Subcutaneous abdominal adipose tissue (tissue), 5 donors: ENCODE data around the gene KCNQ1.

ENCODE experiments used
- H3K27ac ChIP-seq: one replicate; pipeline ENCODE4 v1.7.0; 2013; ENCODE audit warnings: low read depth, mild to moderate bottlenecking, inconsistent platforms, low read length, moderate library complexity
- H3K27me3 ChIP-seq, 5 donors: one replicate each; pipeline ENCODE4 v1.7.0; 2013; ENCODE audit warnings: low read length in 5 of 5, inconsistent platforms in 1 of 5; ENCODE audit not compliant: control insufficient read depth in 5 of 5, insufficient read depth in 4 of 5
- H3K36me3 ChIP-seq, 5 donors: one replicate each; pipeline ENCODE4 v1.7.0; 2013; ENCODE audit warnings: low read length in 5 of 5; ENCODE audit not compliant: control insufficient read depth in 5 of 5, insufficient read depth in 5 of 5
- H3K4me1 ChIP-seq, 5 donors: one replicate each; pipeline ENCODE4 v1.7.0; 2013; ENCODE audit warnings: low read length in 5 of 5, mild to moderate bottlenecking in 3 of 5, moderate library complexity in 1 of 5; ENCODE audit not compliant: control insufficient read depth in 5 of 5, insufficient read depth in 5 of 5
- H3K4me3 ChIP-seq, 5 donors: one replicate each; pipeline ENCODE4 v1.7.0; 2013; ENCODE audit warnings: low read length in 5 of 5, low read depth in 1 of 5
- H3K9ac ChIP-seq, 5 donors: one replicate each; pipeline ENCODE4 v1.7.0; 2013; ENCODE audit warnings: low read length in 5 of 5, mild to moderate bottlenecking in 4 of 5, moderate library complexity in 3 of 5
- H3K9me3 ChIP-seq, 5 donors: one replicate each; pipeline ENCODE4 v1.7.0; 2013; ENCODE audit warnings: low read length in 5 of 5; ENCODE audit not compliant: control insufficient read depth in 5 of 5
- donor health status: healthy.
- donor health status: healthy.
- donor health status: healthy.
- donor health status: healthy.
- donor health status: healthy.

KCNQ1 gene

GRCh38 chr11:2539371-2540222 lies 94.8 kb downstream of the KCNQ1 start:
- no peaks in the 10 kb centered on the region for H3K36me3 ChIP-seq
- H3K9me3 ChIP-seq, result no peaks in the 10 kb centered on the region
- H3K9ac ChIP-seq, result no peak overlapping the region
- no peaks in the 10 kb centered on the region for H3K4me1 ChIP-seq
- no peak overlapping the region for H3K4me3 ChIP-seq
- no peak overlapping the region for H3K27ac ChIP-seq
- no peaks in the 10 kb centered on the region for H3K27me3 ChIP-seq

- H3K27ac ChIP-seq, result no peak overlapping the region
- H3K4me1 ChIP-seq, result no peaks in the 10 kb centered on the region
- H3K9me3 ChIP-seq, result no peaks in the 10 kb centered on the region
- no peak overlapping the region for H3K9ac ChIP-seq
- H3K36me3 ChIP-seq, result no peaks in the 10 kb centered on the region
- no peaks in the 10 kb centered on the region for H3K27me3 ChIP-seq
- no peak overlapping the region for H3K4me3 ChIP-seq
These were observed 95.6 kb downstream of the KCNQ1 start for GRCh38 chr11:2540223-2540991.

- Histone ChIP-seq H3K4me3 (no peak overlapping the region), H3K9me3 (no peaks in the 10 kb centered on the region), H3K4me1 (no peaks in the 10 kb centered on the region), H3K9ac (no peak overlapping the region), H3K27me3 (no peaks in the 10 kb centered on the region), H3K36me3 (no peaks in the 10 kb centered on the region), H3K27ac (no peak overlapping the region)
These were observed 96.3 kb downstream of the KCNQ1 start for GRCh38 chr11:2540992-2541680.

GRCh38 chr11:2541881-2542361 lies 97.1 kb downstream of the KCNQ1 start:
- Histone ChIP-seq H3K4me3 (no peak overlapping the region), H3K9ac (no peak overlapping the region), H3K27ac (no peak overlapping the region), H3K27me3 (no peaks in the 10 kb centered on the region), H3K4me1 (no peaks in the 10 kb centered on the region), H3K36me3 (no peaks in the 10 kb centered on the region), H3K9me3 (no peaks in the 10 kb centered on the region)

DNA sequence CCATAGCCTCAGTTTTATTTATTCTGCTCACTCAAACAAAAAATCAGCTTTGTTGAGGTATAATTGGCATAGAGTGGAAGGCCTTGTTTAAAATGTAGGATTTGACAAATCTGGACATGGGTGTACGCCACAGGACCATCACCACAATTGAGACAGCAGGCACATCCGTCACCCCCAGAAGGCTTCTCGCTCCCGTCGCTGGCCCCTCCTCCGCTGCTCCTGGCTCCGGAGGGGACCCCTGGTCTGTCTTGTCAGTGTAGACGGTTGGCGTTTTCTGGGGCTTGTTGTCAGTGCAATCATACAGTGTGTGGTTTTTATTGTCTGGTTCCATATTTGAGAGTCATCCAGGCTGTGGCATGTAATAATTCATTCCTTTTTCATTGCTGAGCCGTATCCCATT lies 97.6 kb downstream of the KCNQ1 start:
- Histone ChIP-seq H3K9me3 (no peaks in the 10 kb centered on the region), H3K9ac (no peak overlapping the region), H3K4me3 (no peak overlapping the region), H3K27me3 (no peaks in the 10 kb centered on the region), H3K4me1 (no peaks in the 10 kb centered on the region), H3K27ac (no peak overlapping the region), H3K36me3 (no peaks in the 10 kb centered on the region)

GRCh38 chr11:2547806-2548205 lies 103.0 kb downstream of the KCNQ1 start:
- Histone ChIP-seq H3K4me1 (no peaks in the 10 kb centered on the region), H3K36me3 (no peaks in the 10 kb centered on the region), H3K9me3 (no peaks in the 10 kb centered on the region), H3K27ac (no peak overlapping the region), H3K4me3 (no peak overlapping the region), H3K27me3 (no peaks in the 10 kb centered on the region), H3K9ac (no peak overlapping the region)

- H3K27ac ChIP-seq, result no peak overlapping the region
- no peak overlapping the region for H3K9ac ChIP-seq
- H3K4me1 ChIP-seq, result no peaks in the 10 kb centered on the region
- H3K4me3 ChIP-seq, result no peak overlapping the region
- no peaks in the 10 kb centered on the region for H3K9me3 ChIP-seq
- no peaks in the 10 kb centered on the region for H3K27me3 ChIP-seq
- no peaks in the 10 kb centered on the region for H3K36me3 ChIP-seq
These were observed 103.8 kb downstream of the KCNQ1 start for GRCh38 chr11:2548596-2548995.

DNA sequence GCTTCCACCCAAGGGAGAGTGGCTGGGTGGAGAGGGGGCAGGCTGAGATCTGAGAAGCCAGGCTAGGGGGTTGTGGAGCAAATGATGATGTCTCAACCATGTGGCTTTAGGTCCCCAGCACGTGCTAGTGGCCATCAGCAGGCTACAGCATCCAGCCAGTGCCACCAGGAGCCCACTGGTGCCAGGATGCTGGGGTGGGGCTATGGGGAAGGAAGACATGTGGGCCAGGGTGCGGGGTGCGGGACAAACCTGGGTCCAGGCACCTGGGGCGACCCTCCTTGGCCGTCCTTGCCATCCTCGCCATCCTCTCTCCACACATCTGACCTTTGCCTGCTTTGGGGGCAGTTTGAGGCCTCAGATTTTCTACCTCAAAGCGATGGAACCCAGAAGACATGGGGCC lies 104.3 kb downstream of the KCNQ1 start:
- H3K36me3 ChIP-seq, result no peaks in the 10 kb centered on the region
- H3K9ac ChIP-seq, result no peak overlapping the region
- H3K27me3 ChIP-seq, result no peaks in the 10 kb centered on the region
- H3K4me3 ChIP-seq, result no peak overlapping the region
- H3K4me1 ChIP-seq, result peaks cover 0 to 3% (median 0%) of the 10 kb centered on the region in 5 donors
- no peaks in the 10 kb centered on the region for H3K9me3 ChIP-seq
- no peak overlapping the region for H3K27ac ChIP-seq

- H3K4me1 ChIP-seq, result peaks cover 0 to 7% (median 2%) of the 10 kb centered on the region in 5 donors
These were observed 104.7 kb downstream of the KCNQ1 start for GRCh38 chr11:2549491-2549875.

More at GRCh38 chr11:2549491-2549875, 104.7 kb downstream of the KCNQ1 start:
- no peak overlapping the region for H3K27ac ChIP-seq
- no peak overlapping the region for H3K4me3 ChIP-seq
- no peak overlapping the region for H3K9ac ChIP-seq
- no peaks in the 10 kb centered on the region for H3K36me3 ChIP-seq
- no peaks in the 10 kb centered on the region for H3K9me3 ChIP-seq
- H3K27me3 ChIP-seq, result no peaks in the 10 kb centered on the region
